Adrenal gland (tissue), 12 donors: ENCODE results near the gene VEGFC. TPM values are rescaled to one million over a fixed set of nuclear protein-coding genes. Genes with fewer than 3 reads are reported as not detected.

ENCODE experiments used
- DNase-seq, 7 donors: peaks; one replicate each; pipeline ENCODE4 v3.0.0-alpha.2; 2019 to 2020
- H3K27ac ChIP-seq, 5 donors: fragments of 200-600 bp; sonication (generic) in 4 of 5; 1 replicate in 3 of 5; 2 replicates in 2 of 5; pipeline versions ENCODE4 v1.5.1 to v1.8.0; 2016 to 2020; ENCODE audit warnings: mild to moderate bottlenecking in 1 of 5
- H3K27me3 ChIP-seq: fragments of 200-600 bp; 2 replicates; pipeline ENCODE4 v1.8.0; 2021
- H3K36me3 ChIP-seq, 2 donors: fragments of 200-600 bp; replicated peaks in 1 of 2; 1 replicate in 1 of 2; 2 replicates in 1 of 2; pipeline versions ENCODE4 v1.5.1 to v1.8.0; 2018 to 2022
- H3K4me1 ChIP-seq, 2 donors: fragments of 200-600 bp; replicated peaks in 1 of 2; 1 replicate in 1 of 2; 2 replicates in 1 of 2; pipeline versions ENCODE4 v1.5.1 to v1.8.0; 2018 to 2021
- H3K4me3 ChIP-seq, 4 donors: fragments of 200-600 bp; sonication (generic) in 3 of 4; one replicate each; pipeline ENCODE4 v1.5.1; 2016 to 2018
- H3K9me3 ChIP-seq, 3 donors: fragments of 200-600 bp; sonication (generic) in 1 of 3; replicated peaks in 1 of 3; 1 replicate in 2 of 3; 2 replicates in 1 of 3; pipeline versions ENCODE4 v1.5.1 to v1.8.0; 2016 to 2021
- CTCF ChIP-seq, 6 experiments: fragments of 450-650 bp in 4 of 6; fragments of 200-600 bp in 2 of 6; sonication (generic) in 1 of 6; IDR thresholded peaks; 1 replicate in 5 of 6; 2 replicates in 1 of 6; pipeline versions ENCODE4 v1.5.1 to v1.8.0; 2016 to 2021; ENCODE audit warnings: antibody characterized with exemption in 6 of 6, mild to moderate bottlenecking in 2 of 6, moderate library complexity in 1 of 6
- POLR2A ChIP-seq, 2 donors: fragments of 450-650 bp; IDR thresholded peaks; one replicate each; pipeline ENCODE4 v1.6.1; 2017; ENCODE audit warnings: antibody characterized with exemption in 2 of 2, mild to moderate bottlenecking in 2 of 2, moderate library complexity in 1 of 2
- WGBS, 4 donors: extraction: QIAGEN DNeasy Blood & Tissue Kit in 2 of 4; methylation state at CpG; one replicate each; pipeline versions ENCODE4 v1.1.5 to v1.1.7; 2013 to 2017; 5-methylcytosine and 5-hydroxymethylcytosine counted together
- intact Hi-C, 2 donors: fragments of 100-400 bp; cut with DNase I; formaldehyde crosslinking; loops; one replicate each; pipeline versions ENCODE4 v1.14.1 to v1.15.0; 2022 to 2023
- polyA plus RNA-seq, 3 donors: library from polyadenylated mRNA; stranded (reverse); fragments of 200-250 nt in 2 of 3; fragments of 350-450 nt in 1 of 3; fragmentation: Illumina TruSeq in 1 of 3; extraction: RNeasy Lipid Tissue Mini Kit (QIAGEN cat#74804) in 1 of 3; gene quantifications; one replicate each; pipeline ENCODE4 v1.2.3, GENCODE V29; 2013 to 2014
- total RNA-seq, 9 donors: library from RNA; depleted of rRNA in 4 of 9; stranded (reverse); fragments of >200 nt in 4 of 9; fragments of 120-200 nt in 1 of 9; fragmentation: NEBNext Ultra II Directional in 1 of 9; extraction: Animal tissue kit (Norgen Biotek cat#: 25700) in 1 of 9; gene quantifications; one replicate each; pipeline versions ENCODE4 v1.1.0 to v1.2.4, GENCODE V29; 2013 to 2023
- donor health status: healthy with polysubstance abuse.
- donor health status: Bipolar disorder and iron deficiency.
- donor health status: DM: yes; HTN: yes; CAD: no.
- donor health status: DM: no; HTN: no; CAD: no.
- donor health status: DM: no; HTN: no; CAD: no.
- donor health status: DM: yes; HTN: yes; CAD: no.

Gene VEGFC
- total and polyA plus RNA-seq, 12 donors = 2.9 to 30.7 (median 8.2) TPM

- DNase-seq = no peak
- H3K36me3 ChIP-seq = no peaks in the 10 kb centered on the region
- no peak overlapping the region for H3K27ac ChIP-seq
- intact Hi-C loops = no loop called here
- TF ChIP-seq POLR2A (IDR thresholded peaks at IDR 0.05) (no peak), CTCF (IDR thresholded peaks at IDR 0.05) (no peak)
- no peaks in the 10 kb centered on the region for H3K4me1 ChIP-seq
- H3K4me3 ChIP-seq = no peak overlapping the region
- no peaks in the 10 kb centered on the region for H3K27me3 ChIP-seq
- peaks cover 0 to 4% (median 0%) of the 10 kb centered on the region in 3 donors for H3K9me3 ChIP-seq
Observed at GRCh38 chr4:176708771-176709311, 83.9 kb downstream of the VEGFC start.

GRCh38 chr4:176690716-176691115, 102.0 kb downstream of the VEGFC start:
- intact Hi-C loops = no loop called here
- DNase-seq = no peak
- no peaks in the 10 kb centered on the region for H3K27me3 ChIP-seq
- H3K4me3 ChIP-seq = no peak overlapping the region
- H3K27ac ChIP-seq = no peak overlapping the region
- no peaks in the 10 kb centered on the region for H3K9me3 ChIP-seq
- TF ChIP-seq CTCF (IDR thresholded peaks at IDR 0.05) (no peak), POLR2A (IDR thresholded peaks at IDR 0.05) (no peak)
- 88 to 91% (median 90%) methylated on average over 5 of the region's 5 CpGs for WGBS, 4 donors
- H3K4me1 ChIP-seq = no peaks in the 10 kb centered on the region
- H3K36me3 ChIP-seq = no peaks in the 10 kb centered on the region

GRCh38 chr4:176680668-176681180, 112.0 kb downstream of the VEGFC start:
- H3K9me3 ChIP-seq = no peaks in the 10 kb centered on the region
- H3K4me1 ChIP-seq = peaks cover 0 to 3% of the 10 kb centered on the region in 2 donors
- 65 to 79% (median 74%) methylated on average over 4 of the region's 4 CpGs for WGBS, 4 donors
- TF ChIP-seq CTCF (IDR thresholded peaks at IDR 0.05) (no peak), POLR2A (IDR thresholded peaks at IDR 0.05) (no peak)
- H3K36me3 ChIP-seq = no peaks in the 10 kb centered on the region
- H3K4me3 ChIP-seq = no peak overlapping the region
- no peak for DNase-seq
- H3K27me3 ChIP-seq = no peaks in the 10 kb centered on the region
- intact Hi-C loops = no loop called here
- no peak overlapping the region for H3K27ac ChIP-seq

DNA sequence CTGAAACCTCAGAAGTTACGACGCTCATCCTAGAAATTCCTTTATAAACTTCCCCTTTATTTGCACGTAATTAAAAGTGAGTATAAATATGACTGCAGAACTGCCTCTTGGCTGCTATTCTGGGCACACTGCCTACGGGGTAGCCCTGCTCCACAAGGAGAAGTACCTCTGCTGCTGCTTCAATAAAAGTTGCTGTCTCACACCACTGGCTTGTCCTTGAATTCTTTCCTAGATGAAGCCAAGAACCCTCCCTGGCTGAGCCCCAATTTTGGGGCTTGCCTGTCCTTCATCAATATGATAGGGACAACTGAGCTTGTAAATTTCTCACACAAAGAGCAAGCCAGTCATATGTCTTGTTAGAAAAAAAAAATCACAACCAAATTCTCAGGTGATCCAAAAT, 115.8 kb downstream of the VEGFC start:
- no peak overlapping the region for H3K27ac ChIP-seq
- no peaks in the 10 kb centered on the region for H3K9me3 ChIP-seq
- H3K4me3 ChIP-seq = no peak overlapping the region
- no peaks in the 10 kb centered on the region for H3K36me3 ChIP-seq
- WGBS, 4 donors = 62 to 72% (median 64%) methylated on average over 4 of the region's 4 CpGs
- intact Hi-C loops = no loop called here
- H3K27me3 ChIP-seq = no peaks in the 10 kb centered on the region
- H3K4me1 ChIP-seq = peaks cover 0 to 3% of the 10 kb centered on the region in 2 donors
- TF ChIP-seq CTCF (IDR thresholded peaks at IDR 0.05) (no peak), POLR2A (IDR thresholded peaks at IDR 0.05) (no peak)
- DNase-seq = peak in 6 of 7 donors; percentile 18 to 67 (median 45)
